ENCODE results near the gene LRIT1. TPM values are rescaled to one million over a fixed set of nuclear protein-coding genes. Genes with fewer than 3 reads are reported as not detected.

Gene LRIT1
- total RNA-seq, 2 donors from 2014 or later: not detected

GRCh38 chr10:84225427-84226173 lies 15.7 kb downstream of the LRIT1 start, which contains the start of gene LRIT2:
TSS of gene LRIT2 (minus strand) at chr10:84225544. CDS start at chr10:84225520, 24 bp downstream.
- intact Hi-C loops (cut with DNase I, micrococcal nuclease): no loop called here
- DNase-seq: no peak
- no peak for ATAC-seq

GRCh38 chr10:84224411-84225028 lies 16.8 kb downstream of the LRIT1 start:
- DNase-seq: no peak
- no peak for ATAC-seq
- intact Hi-C loops (cut with DNase I, micrococcal nuclease): no loop called here

GRCh38 chr10:84221916-84222315 lies 19.4 kb downstream of the LRIT1 start:
- intact Hi-C loops (cut with DNase I, micrococcal nuclease): no loop called here
- no peak for DNase-seq
- ATAC-seq: no peak

GRCh38 chr10:84217746-84218145 lies 23.6 kb downstream of the LRIT1 start:
- no peak for DNase-seq
- intact Hi-C loops (cut with DNase I, micrococcal nuclease): no loop called here
- no peak for ATAC-seq

- intact Hi-C loops (cut with DNase I, micrococcal nuclease): no loop called here
- ATAC-seq (no peak), DNase-seq (no peak)
Observed at GRCh38 chr10:84216834-84217233, 24.5 kb downstream of the LRIT1 start.

- DNase-seq: peak in 1 of 2 donors; percentile 47
- intact Hi-C loops (cut with DNase I, micrococcal nuclease): no loop called here
- peak; percentile 70 for ATAC-seq
Observed at GRCh38 chr10:84214612-84215235, 26.6 kb downstream of the LRIT1 start.

- no peak for DNase-seq
- intact Hi-C loops (cut with DNase I, micrococcal nuclease): no loop called here
- ATAC-seq: peak; percentile 15
Observed at GRCh38 chr10:84214046-84214572, 27.2 kb downstream of the LRIT1 start.

- DNase-seq (no peak), ATAC-seq (no peak)
- intact Hi-C loops (cut with DNase I, micrococcal nuclease): no loop called here
Observed at GRCh38 chr10:84213076-84213475, 28.3 kb downstream of the LRIT1 start.

- ATAC-seq (peak; percentile 61), DNase-seq (no peak)
- intact Hi-C loops (cut with DNase I, micrococcal nuclease): no loop called here
Observed at GRCh38 chr10:84212014-84212413, 29.3 kb downstream of the LRIT1 start.

- ATAC-seq: no peak
- DNase-seq: no peak
- intact Hi-C loops (cut with DNase I, micrococcal nuclease): no loop called here
Observed at GRCh38 chr10:84211566-84211965, 29.8 kb downstream of the LRIT1 start.

- ATAC-seq (no peak), DNase-seq (no peak)
- intact Hi-C loops (cut with DNase I, micrococcal nuclease): no loop called here
Observed at GRCh38 chr10:84208023-84208422, 33.3 kb downstream of the LRIT1 start.

GRCh38 chr10:84205853-84206525 lies 35.4 kb downstream of the LRIT1 start:
- no peak for DNase-seq
- peak; percentile 64 for ATAC-seq
- intact Hi-C loops (cut with DNase I, micrococcal nuclease): loop anchor here in 1 of 2 donors (2.0 kb wide), 1 partner anchor 57 kb away; no protein-coding TSS in a partner anchor

GRCh38 chr10:84205049-84205852 lies 36.1 kb downstream of the LRIT1 start:
- peak; percentile 60 for ATAC-seq
- peak in 1 of 2 donors; percentile 79 for DNase-seq
- intact Hi-C loops (cut with DNase I, micrococcal nuclease): loop anchor here in 1 of 2 donors (2.0 kb wide), 1 partner anchor 56 kb away; no protein-coding TSS in a partner anchor

- ATAC-seq (no peak), DNase-seq (no peak)
- intact Hi-C loops (cut with DNase I, micrococcal nuclease): loop anchor here in 1 of 2 donors (2.0 kb wide), 1 partner anchor 56 kb away; no protein-coding TSS in a partner anchor
Observed at GRCh38 chr10:84204610-84205009, 36.7 kb downstream of the LRIT1 start.

GRCh38 chr10:84204122-84204521 lies 37.2 kb downstream of the LRIT1 start:
- intact Hi-C loops (cut with DNase I, micrococcal nuclease): loop anchor here in 1 of 2 donors (2.0 kb wide), 1 partner anchor 55 kb away; no protein-coding TSS in a partner anchor
- ATAC-seq (peak; percentile 26), DNase-seq (no peak)

- DNase-seq: no peak
- no peak for ATAC-seq
- intact Hi-C loops (cut with DNase I, micrococcal nuclease): no loop called here
Observed at GRCh38 chr10:84202349-84202748, 39.0 kb downstream of the LRIT1 start.

- intact Hi-C loops (cut with DNase I, micrococcal nuclease): no loop called here
- DNase-seq (no peak), ATAC-seq (no peak)
Observed at GRCh38 chr10:84201682-84202081, 39.7 kb downstream of the LRIT1 start.

- intact Hi-C loops (cut with DNase I, micrococcal nuclease): no loop called here
- DNase-seq (no peak), ATAC-seq (peak; percentile 18)
Observed at GRCh38 chr10:84201244-84201606, 40.1 kb downstream of the LRIT1 start.
